ENCODE results near the gene MRPL42. TPM values are rescaled to one million over a fixed set of nuclear protein-coding genes. Genes with fewer than 3 reads are reported as not detected.

Gene MRPL42
- total and polyA plus RNA-seq, 2 donors (not counting 1 experiment from before 2014, with no cell fraction given) = 31.5 to 45.2 TPM

DNA sequence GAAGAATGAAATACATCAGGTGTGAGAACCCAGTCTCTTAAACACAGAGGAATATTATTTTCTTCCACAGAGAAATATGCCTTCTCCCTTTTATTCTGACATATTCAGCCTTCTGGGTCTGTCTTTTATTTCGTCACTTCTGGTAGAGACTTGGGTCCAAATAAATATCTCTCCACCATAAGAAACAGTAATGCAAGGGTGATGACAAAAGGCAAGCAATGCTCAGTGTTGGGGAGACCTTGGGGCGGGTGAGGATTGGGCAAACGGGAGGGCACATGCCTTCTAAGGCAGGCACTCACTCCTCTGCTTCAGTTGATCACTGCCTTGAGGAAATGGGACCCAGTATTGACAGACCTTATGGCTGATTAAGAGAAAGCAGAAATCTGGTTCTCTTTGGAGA lies 98.4 kb downstream of the MRPL42 start:
- Histone ChIP-seq H3K79me2 (ENCODE audit: control insufficient read depth, insufficient read depth, low read length) (no peaks in the 10 kb centered on the region), H3K27ac (ENCODE audit: low read length in 2 of 2) (no peak overlapping the region), H3K36me3 (replicated peaks in 1 of 2; ENCODE audit: control extremely low read depth in 1 of 2, control insufficient read depth in 1 of 2, extremely low read depth in 1 of 2, insufficient read depth in 2 of 2, low read length in 1 of 2) (no peaks in the 10 kb centered on the region), H2AFZ (ENCODE audit: insufficient read depth, low read depth, low read length, poor library complexity, severe bottlenecking) (no peak overlapping the region), H3K9me3 (ENCODE audit: control extremely low read depth in 1 of 3, control insufficient read depth in 2 of 3, insufficient read depth in 1 of 3, low read length in 2 of 3) (peaks cover 0 to 6% (median 0%) of the 10 kb centered on the region in 3 donors), H4K20me1 (ENCODE audit: control insufficient read depth, insufficient read depth, low read length, poor library complexity, severe bottlenecking) (no peaks in the 10 kb centered on the region), H3K4me3 (ENCODE audit: control extremely low read depth in 1 of 5, extremely low read depth in 1 of 5, insufficient read depth in 1 of 5, low read depth in 2 of 5, low read length in 4 of 5) (no peak overlapping the region), H3K27me3 (replicated peaks in 1 of 4; ENCODE audit: control extremely low read depth in 1 of 4, control insufficient read depth in 3 of 4, insufficient read depth in 4 of 4, low read length in 3 of 4) (peaks cover 0 to 6% (median 3%) of the 10 kb centered on the region in 4 experiments), H3K4me2 (replicated peaks; ENCODE audit: low read depth, low read length, poor library complexity, severe bottlenecking) (no peak overlapping the region), H3K9ac (ENCODE audit: low read length) (no peak overlapping the region), H3K4me1 (ENCODE audit: control insufficient read depth in 2 of 2, insufficient read depth in 2 of 2, low read length in 2 of 2) (peaks cover 0 to 9% of the 10 kb centered on the region in 2 donors)
- WGBS (ENCODE audit: insufficient coverage) = 89% methylated on average over 2 of the region's 3 CpGs
- peaks cover 22% of the 10 kb centered on the region for H3K27me3 Mint-ChIP-seq
- no peak overlapping the region for H3K4me3 Mint-ChIP-seq
- TF ChIP-seq, protein P1, sequence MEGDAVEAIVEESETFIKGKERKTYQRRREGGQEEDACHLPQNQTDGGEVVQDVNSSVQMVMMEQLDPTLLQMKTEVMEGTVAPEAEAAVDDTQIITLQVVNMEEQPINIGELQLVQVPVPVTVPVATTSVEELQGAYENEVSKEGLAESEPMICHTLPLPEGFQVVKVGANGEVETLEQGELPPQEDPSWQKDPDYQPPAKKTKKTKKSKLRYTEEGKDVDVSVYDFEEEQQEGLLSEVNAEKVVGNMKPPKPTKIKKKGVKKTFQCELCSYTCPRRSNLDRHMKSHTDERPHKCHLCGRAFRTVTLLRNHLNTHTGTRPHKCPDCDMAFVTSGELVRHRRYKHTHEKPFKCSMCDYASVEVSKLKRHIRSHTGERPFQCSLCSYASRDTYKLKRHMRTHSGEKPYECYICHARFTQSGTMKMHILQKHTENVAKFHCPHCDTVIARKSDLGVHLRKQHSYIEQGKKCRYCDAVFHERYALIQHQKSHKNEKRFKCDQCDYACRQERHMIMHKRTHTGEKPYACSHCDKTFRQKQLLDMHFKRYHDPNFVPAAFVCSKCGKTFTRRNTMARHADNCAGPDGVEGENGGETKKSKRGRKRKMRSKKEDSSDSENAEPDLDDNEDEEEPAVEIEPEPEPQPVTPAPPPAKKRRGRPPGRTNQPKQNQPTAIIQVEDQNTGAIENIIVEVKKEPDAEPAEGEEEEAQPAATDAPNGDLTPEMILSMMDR (IDR thresholded peaks at IDR 0.05) = no peak
- no peak for TF ChIP-seq EZH2 (IDR thresholded peaks at IDR 0.05; ENCODE audit: borderline replicate concordance, insufficient read depth, low read depth, low read length, poor library complexity, severe bottlenecking)
- POLR2A ChIA-PET = no interaction called here
- DNase-seq (no peak), ATAC-seq (ENCODE audit: low read depth) (no peak)
- H3K27ac Mint-ChIP-seq = no peak overlapping the region
- peaks cover 5% of the 10 kb centered on the region for H3K4me1 Mint-ChIP-seq
- CTCF ChIA-PET = interaction anchor here (11.7 kb wide), 1 partner anchor 536 kb away, joined by 189 read pairs; no protein-coding TSS in a partner anchor
- intact Hi-C loops (cut with micrococcal nuclease) = no loop called here
- no peaks in the 10 kb centered on the region for H3K9me3 Mint-ChIP-seq (ENCODE audit: insufficient read depth)

Small RNA genes lying within 50 kb of the gene (small RNA-seq; reads per million reads assigned to genes)
- gene RF00019 (ENCODE audit: insufficient read length, low read depth, low replicate concordance) = not detected

Other genes with a start within 250 kb of the MRPL42 start
- 51.7 and 56.8 TPM in 2 replicates for gene NUDT4, start 89.6 kb upstream of the MRPL42 start, total RNA-seq
- gene NUDT4, start 89.6 kb upstream of the MRPL42 start, polyA plus RNA-seq = 18.3 and 21.6 TPM in 2 replicates
- gene UBE2N, start 25.6 kb upstream of the MRPL42 start, total RNA-seq = 81.7 and 83.8 TPM in 2 replicates
- gene UBE2N, start 25.6 kb upstream of the MRPL42 start, polyA plus RNA-seq = 56.3 and 57.5 TPM in 2 replicates
- gene SOCS2, start 105.2 kb downstream of the MRPL42 start, total RNA-seq = 0.49 and 1.3 TPM in 2 replicates
- 1.3 and 1.6 TPM in 2 replicates for gene SOCS2, start 105.2 kb downstream of the MRPL42 start, polyA plus RNA-seq
- 15.1 and 15.6 TPM in 2 replicates for gene CRADD, start 209.9 kb downstream of the MRPL42 start, total RNA-seq
- gene CRADD, start 209.9 kb downstream of the MRPL42 start, polyA plus RNA-seq = 4.0 and 5.8 TPM in 2 replicates